ENCODE results near the gene CAMK2B. TPM values are rescaled to one million over a fixed set of nuclear protein-coding genes. Genes with fewer than 3 reads are reported as not detected.

The CAMK2B gene
- polyA plus RNA-seq, 3 donors, result 0.13 TPM; not detected in 2

- H4K20me1 ChIP-seq (ENCODE audit: insufficient read depth, low read length), result peaks cover 5% of the 10 kb centered on the region
- H3K9me3 ChIP-seq (replicated peaks in 1 of 2; ENCODE audit: control insufficient read depth in 1 of 2, insufficient read depth in 1 of 2, low read length in 2 of 2), result no peaks in the 10 kb centered on the region
- peaks cover 73 to 86% of the 10 kb centered on the region in 2 donors for H3K36me3 ChIP-seq (replicated peaks in 1 of 2; ENCODE audit: control insufficient read depth in 1 of 2, insufficient read depth in 2 of 2, low read length in 2 of 2)
- DNase-seq, result no peak
- Mint-ChIP-seq H3K36me3 (peaks cover 75 to 84% of the 10 kb centered on the region in 2 donors), H3K27ac (peak overlapping the region in 1 of 7 donors; percentile 70), H3K4me3 (no peak overlapping the region), H3K27me3 (ENCODE audit: low read depth in 3 of 3) (no peaks in the 10 kb centered on the region), H3K9me3 (no peaks in the 10 kb centered on the region), H3K4me1 (peaks cover 5% of the 10 kb centered on the region)
- no peaks in the 10 kb centered on the region for H3K27me3 ChIP-seq (ENCODE audit: control insufficient read depth in 2 of 2, insufficient read depth in 2 of 2, low read length in 2 of 2)
- no peak overlapping the region for H2AFZ ChIP-seq (ENCODE audit: insufficient read depth, low read depth, low read length, poor library complexity, severe bottlenecking)
- intact Hi-C loops (cut with micrococcal nuclease), result no loop called here
- 96% methylated on average over 3 of the region's 10 CpGs for WGBS (ENCODE audit: insufficient coverage)
- TF ChIP-seq, protein P1, sequence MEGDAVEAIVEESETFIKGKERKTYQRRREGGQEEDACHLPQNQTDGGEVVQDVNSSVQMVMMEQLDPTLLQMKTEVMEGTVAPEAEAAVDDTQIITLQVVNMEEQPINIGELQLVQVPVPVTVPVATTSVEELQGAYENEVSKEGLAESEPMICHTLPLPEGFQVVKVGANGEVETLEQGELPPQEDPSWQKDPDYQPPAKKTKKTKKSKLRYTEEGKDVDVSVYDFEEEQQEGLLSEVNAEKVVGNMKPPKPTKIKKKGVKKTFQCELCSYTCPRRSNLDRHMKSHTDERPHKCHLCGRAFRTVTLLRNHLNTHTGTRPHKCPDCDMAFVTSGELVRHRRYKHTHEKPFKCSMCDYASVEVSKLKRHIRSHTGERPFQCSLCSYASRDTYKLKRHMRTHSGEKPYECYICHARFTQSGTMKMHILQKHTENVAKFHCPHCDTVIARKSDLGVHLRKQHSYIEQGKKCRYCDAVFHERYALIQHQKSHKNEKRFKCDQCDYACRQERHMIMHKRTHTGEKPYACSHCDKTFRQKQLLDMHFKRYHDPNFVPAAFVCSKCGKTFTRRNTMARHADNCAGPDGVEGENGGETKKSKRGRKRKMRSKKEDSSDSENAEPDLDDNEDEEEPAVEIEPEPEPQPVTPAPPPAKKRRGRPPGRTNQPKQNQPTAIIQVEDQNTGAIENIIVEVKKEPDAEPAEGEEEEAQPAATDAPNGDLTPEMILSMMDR (IDR thresholded peaks at IDR 0.05), result no peak
- no peak overlapping the region for H3K4me3 ChIP-seq (replicated peaks in 1 of 3; ENCODE audit: low read depth in 2 of 3, low read length in 3 of 3)
- H3K4me2 ChIP-seq (replicated peaks; ENCODE audit: extremely low read depth, low read length, poor library complexity, severe bottlenecking), result no peak overlapping the region
- H3K4me1 ChIP-seq (ENCODE audit: control insufficient read depth in 1 of 2, insufficient read depth in 2 of 2, low read length in 2 of 2), result no peaks in the 10 kb centered on the region
- no peaks in the 10 kb centered on the region for H3K79me2 ChIP-seq (ENCODE audit: insufficient read depth, low read length)
- no peak overlapping the region for H3K9ac ChIP-seq (ENCODE audit: insufficient read depth, low read length, poor library complexity, severe bottlenecking)
- H3K27ac ChIP-seq (ENCODE audit: low read depth in 1 of 2, low read length in 2 of 2), result no peak overlapping the region
Observed at GRCh38 chr7:44211126-44211675, 114.2 kb downstream of the CAMK2B start.

GRCh38 chr7:44210107-44210506, 115.3 kb downstream of the CAMK2B start:
- Histone ChIP-seq H3K9me3 (replicated peaks in 1 of 2; ENCODE audit: control insufficient read depth in 1 of 2, insufficient read depth in 1 of 2, low read length in 2 of 2) (no peaks in the 10 kb centered on the region), H3K4me3 (replicated peaks in 1 of 3; ENCODE audit: low read depth in 2 of 3, low read length in 3 of 3) (no peak overlapping the region), H3K27ac (ENCODE audit: low read depth in 1 of 2, low read length in 2 of 2) (no peak overlapping the region), H4K20me1 (ENCODE audit: insufficient read depth, low read length) (peaks cover 15% of the 10 kb centered on the region), H2AFZ (ENCODE audit: insufficient read depth, low read depth, low read length, poor library complexity, severe bottlenecking) (no peak overlapping the region), H3K36me3 (replicated peaks in 1 of 2; ENCODE audit: control insufficient read depth in 1 of 2, insufficient read depth in 2 of 2, low read length in 2 of 2) (peaks cover 84 to 97% of the 10 kb centered on the region in 2 donors), H3K4me2 (replicated peaks; ENCODE audit: extremely low read depth, low read length, poor library complexity, severe bottlenecking) (no peak overlapping the region), H3K9ac (ENCODE audit: insufficient read depth, low read length, poor library complexity, severe bottlenecking) (no peak overlapping the region), H3K79me2 (ENCODE audit: insufficient read depth, low read length) (no peaks in the 10 kb centered on the region), H3K27me3 (ENCODE audit: control insufficient read depth in 2 of 2, insufficient read depth in 2 of 2, low read length in 2 of 2) (no peaks in the 10 kb centered on the region), H3K4me1 (ENCODE audit: control insufficient read depth in 1 of 2, insufficient read depth in 2 of 2, low read length in 2 of 2) (no peaks in the 10 kb centered on the region)
- Mint-ChIP-seq H3K27me3 (ENCODE audit: low read depth in 3 of 3) (no peaks in the 10 kb centered on the region), H3K36me3 (peaks cover 82 to 94% of the 10 kb centered on the region in 2 donors), H3K4me3 (no peak overlapping the region), H3K4me1 (peaks cover 6% of the 10 kb centered on the region), H3K27ac (no peak overlapping the region), H3K9me3 (no peaks in the 10 kb centered on the region)
- DNase-seq, result no peak
- TF ChIP-seq, protein P1 (IDR thresholded peaks at IDR 0.05), result no peak
- intact Hi-C loops (cut with micrococcal nuclease), result no loop called here
- 100% methylated on average over 5 of the region's 5 CpGs for WGBS (ENCODE audit: insufficient coverage)

Data from CD14-positive monocyte (primary cell).